PC-3 (cell line): ENCODE data around the gene C11orf24. TPM values are rescaled to one million over a fixed set of nuclear protein-coding genes. Genes with fewer than 3 reads are reported as not detected.

Experiments
- ATAC-seq: fragments of 200-7000 bp; cut with Tn5 transposase; 2 replicates; pipeline ENCODE4 v1.9.1; 2020; ENCODE audit warnings: mild to moderate bottlenecking, moderate library complexity
- BruUV-seq: library from RNA; stranded (reverse); fragments of 400-500 nt; replicated peaks from 2 replicates; lab custom pipeline; 2021; lab: Mats Ljungman, UMichigan
- CTCF ChIA-PET: fragments of 300-600 bp; sonication (Branson Sonifier 250); formaldehyde crosslinking; loops from one replicate; lab custom pipeline; 2022; ENCODE audit warnings: antibody characterized with exemption; lab: Charles Lee
- POLR2A ChIA-PET: fragments of 300-600 bp; sonication (Branson Sonifier 250); formaldehyde crosslinking; loops from one replicate; lab custom pipeline; 2022; ENCODE audit warnings: antibody characterized with exemption; ENCODE audit not compliant: unreplicated experiment; lab: Charles Lee
- DNase-seq: peaks from one replicate; pipeline ENCODE4 v3.0.0-alpha.2; 2015
- H2AFZ ChIP-seq: fragments of 300-600 bp; sonication (generic); 2 replicates; pipeline ENCODE4 v1.6.0; 2016; ENCODE audit warnings: antibody characterized with exemption, low read length
- H3F3A ChIP-seq: fragments of 300-600 bp; sonication (generic); one replicate; pipeline ENCODE4 v1.6.0; 2017; ENCODE audit warnings: antibody characterized with exemption, low read length, control low read depth, mild to moderate bottlenecking; ENCODE audit not compliant: unreplicated experiment
- H3K27ac ChIP-seq: fragments of 300-600 bp; sonication (generic); 2 replicates; pipeline ENCODE4 v1.5.1; 2016; ENCODE audit warnings: mild to moderate bottlenecking, low read length
- H3K27me3 ChIP-seq: fragments of 300-600 bp; sonication (generic); 2 replicates; pipeline ENCODE4 v1.6.1; 2016; ENCODE audit warnings: low read length, mixed read lengths
- H3K36me3 ChIP-seq: fragments of 300-600 bp; sonication (generic); 2 replicates; pipeline ENCODE4 v1.6.1; 2016; ENCODE audit warnings: low read depth, mixed run types, low read length, mixed read lengths
- H3K4me1 ChIP-seq: fragments of 300-600 bp; sonication (generic); 2 replicates; pipeline ENCODE4 v1.5.1; 2016; ENCODE audit warnings: low read length; ENCODE audit not compliant: insufficient read depth
- H3K4me2 ChIP-seq: fragments of 300-600 bp; sonication (generic); 2 replicates; pipeline ENCODE4 v1.6.0; 2016; ENCODE audit warnings: low read length
- H3K4me3 ChIP-seq: fragments of 300-600 bp; sonication (generic); 2 replicates; pipeline ENCODE4 v1.5.1; 2016; ENCODE audit warnings: mild to moderate bottlenecking, low read length, mixed read lengths
- H3K79me2 ChIP-seq: fragments of 300-600 bp; sonication (generic); 2 replicates; pipeline ENCODE4 v1.6.1; 2017; ENCODE audit warnings: low read length, mixed read lengths
- H3K9ac ChIP-seq: fragments of 300-600 bp; sonication (generic); 2 replicates; pipeline ENCODE4 v1.6.0; 2016; ENCODE audit warnings: mild to moderate bottlenecking, low read length
- H3K9me2 ChIP-seq: fragments of 300-600 bp; sonication (generic); replicated peaks from 2 replicates; pipeline ENCODE4 v1.6.1; 2016; ENCODE audit warnings: mixed run types, low read length, mixed read lengths
- H3K9me3 ChIP-seq: fragments of 300-600 bp; sonication (generic); 2 replicates; pipeline ENCODE4 v1.6.1; 2016; ENCODE audit warnings: low read length, mixed read lengths
- H4K20me1 ChIP-seq: fragments of 300-600 bp; sonication (generic); 2 replicates; pipeline ENCODE4 v1.6.1; 2016; ENCODE audit warnings: low read length, mixed read lengths
- CTCF ChIP-seq: fragments of 300-600 bp; sonication (generic); conservative IDR thresholded peaks from 2 replicates; pipeline ENCODE4 v1.5.1; 2017; ENCODE audit warnings: antibody characterized with exemption, low read depth, mild to moderate bottlenecking, low read length
- EZH2 ChIP-seq: fragments of 300-600 bp; sonication (generic); IDR thresholded peaks from one replicate; pipeline ENCODE4 v1.6.1; 2017; ENCODE audit warnings: antibody characterized with exemption, mild to moderate bottlenecking, low read length; ENCODE audit not compliant: unreplicated experiment
- EZH2phosphoT487 ChIP-seq: fragments of 300-600 bp; sonication (generic); IDR thresholded peaks from 2 replicates; pipeline ENCODE4 v1.6.1; 2018; ENCODE audit warnings: mild to moderate bottlenecking, antibody characterized with exemption, low read length, borderline replicate concordance
- intact Hi-C: fragments of 100-400 bp; cut with micrococcal nuclease; formaldehyde crosslinking; loops from 2 replicates; pipeline ENCODE4 v1.9.0; 2023
- total RNA-seq: library from RNA; depleted of rRNA; stranded (reverse); fragments of >200 nt; gene quantifications from 2 replicates; pipeline ENCODE4 v1.2.3, GENCODE V29; 2014

The C11orf24 gene
- total RNA-seq, 1 experiment from 2014 or later = 75.9 TPM

DNA sequence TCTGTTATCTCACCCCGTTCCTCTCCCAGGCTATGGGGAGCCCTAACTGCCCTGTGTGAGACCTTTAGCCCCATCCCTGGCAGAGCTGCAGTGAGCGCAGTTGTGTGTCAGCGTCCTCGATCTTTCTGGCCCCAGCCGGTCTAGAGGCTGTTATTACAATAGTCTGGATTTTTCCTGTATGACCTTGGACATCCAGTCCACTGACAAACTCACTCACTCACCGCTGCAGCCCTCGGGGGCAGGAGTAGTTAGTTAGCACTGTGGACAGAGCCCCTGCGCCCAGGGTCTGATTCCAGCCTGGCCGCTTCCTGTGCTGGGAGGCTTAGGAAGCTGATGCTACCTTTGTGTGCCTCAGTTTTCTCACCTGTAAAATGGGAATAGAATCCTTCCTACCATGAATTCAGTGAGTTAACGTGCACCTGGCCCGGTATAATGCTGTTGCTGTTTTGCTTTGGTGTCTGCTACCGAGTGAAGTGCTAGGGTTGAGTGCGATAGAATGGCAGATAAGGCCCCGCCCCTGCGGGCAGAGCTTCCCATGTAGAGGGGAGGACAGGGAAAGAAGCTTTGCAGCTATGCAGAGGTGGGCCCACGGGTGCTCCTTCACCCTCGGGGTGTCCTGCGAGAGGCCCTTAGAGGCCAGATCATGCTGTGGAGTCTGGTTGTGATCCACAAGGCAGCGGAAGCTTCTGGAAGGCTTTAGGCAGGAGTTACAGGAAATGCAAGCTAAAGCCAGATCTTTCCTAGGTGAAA is 43.6 kb upstream of the C11orf24 start:
- DNase-seq (peak; percentile 78), ATAC-seq (peak; percentile 58)
- Histone ChIP-seq H3K79me2 (peaks cover 74% of the 10 kb centered on the region), H3K27me3 (no peaks in the 10 kb centered on the region), H3F3A (peaks cover 9% of the 10 kb centered on the region), H3K9me3 (no peaks in the 10 kb centered on the region), H3K36me3 (no peaks in the 10 kb centered on the region), H3K9ac (peak overlapping the region; percentile 93), H3K4me3 (peak overlapping the region; percentile 91), H3K4me1 (peaks cover 35% of the 10 kb centered on the region), H3K4me2 (peak overlapping the region; percentile 99), H2AFZ (peak overlapping the region; percentile 36; the same call in 1 of the 2 replicates), H3K27ac (peak overlapping the region; percentile 91), H3K9me2 (no peaks in the 10 kb centered on the region), H4K20me1 (peaks cover 19% of the 10 kb centered on the region; the same call in 1 of the 2 replicates)
- POLR2A ChIA-PET = interaction anchor here (0.6 kb wide), 2 partner anchors 25 to 45 kb away, joined by 3 to 5 read pairs; no protein-coding TSS in a partner anchor
- intact Hi-C loops = loop anchor here (1.0 kb wide), 1 partner anchor 39 kb away; no protein-coding TSS in a partner anchor
- CTCF ChIA-PET = no interaction called here
- BruUV-seq = no TSS peak
- TF ChIP-seq CTCF (no peak), EZH2 (no peak), EZH2phosphoT487 (no peak)

- Histone ChIP-seq H2AFZ (peak overlapping the region; percentile 36), H3K36me3 (no peaks in the 10 kb centered on the region), H3F3A (peaks cover 9% of the 10 kb centered on the region), H3K4me2 (peak overlapping the region; percentile 99), H3K27ac (peak overlapping the region; percentile 91), H3K79me2 (peaks cover 65% of the 10 kb centered on the region), H3K4me1 (peaks cover 35% of the 10 kb centered on the region), H3K27me3 (no peaks in the 10 kb centered on the region), H3K9ac (peak overlapping the region; percentile 93), H3K4me3 (peak overlapping the region; percentile 91), H4K20me1 (peaks cover 19% of the 10 kb centered on the region; the same call in 1 of the 2 replicates), H3K9me2 (no peaks in the 10 kb centered on the region), H3K9me3 (no peaks in the 10 kb centered on the region)
- ChIA-PET POLR2A (interaction anchor here (0.6 kb wide), 1 partner anchor 44 kb away, joined by 3 read pairs; no protein-coding TSS in a partner anchor), CTCF (interaction anchor here (0.5 to 0.7 kb wide), 2 partner anchors 57 to 105 kb away, joined by 3 read pairs; no protein-coding TSS in a partner anchor)
- intact Hi-C loops = loop anchor here (1.0 kb wide), 2 partner anchors 40 to 66 kb away; no protein-coding TSS in a partner anchor
- TF ChIP-seq EZH2phosphoT487 (no peak), CTCF (0 out of 2 replicates have a peak, but pooled peaks have one; percentile 12)
- peak; percentile 93 for DNase-seq
- ATAC-seq = peak; percentile 64
- BruUV-seq = TSS peak; percentile 84
Observed at GRCh38 chr11:68314203-68315170, 42.7 kb upstream of the C11orf24 start.
